Stimulated activated CD4-positive, alpha-beta T cell treated with anti-CD3 and anti-CD28 coated beads, Interleukin-1b, Interleukin-23, amount 100 ng/mL, for 4 hours (primary cell): ENCODE results near the gene MUSTN1.

Experiments used
- DNase-seq, 2 donors: peaks; one replicate each; pipeline ENCODE4 v3.0.0-alpha.2; 2020; ENCODE audit warnings: low read depth in 2 of 2

MUSTN1 gene

DNA sequence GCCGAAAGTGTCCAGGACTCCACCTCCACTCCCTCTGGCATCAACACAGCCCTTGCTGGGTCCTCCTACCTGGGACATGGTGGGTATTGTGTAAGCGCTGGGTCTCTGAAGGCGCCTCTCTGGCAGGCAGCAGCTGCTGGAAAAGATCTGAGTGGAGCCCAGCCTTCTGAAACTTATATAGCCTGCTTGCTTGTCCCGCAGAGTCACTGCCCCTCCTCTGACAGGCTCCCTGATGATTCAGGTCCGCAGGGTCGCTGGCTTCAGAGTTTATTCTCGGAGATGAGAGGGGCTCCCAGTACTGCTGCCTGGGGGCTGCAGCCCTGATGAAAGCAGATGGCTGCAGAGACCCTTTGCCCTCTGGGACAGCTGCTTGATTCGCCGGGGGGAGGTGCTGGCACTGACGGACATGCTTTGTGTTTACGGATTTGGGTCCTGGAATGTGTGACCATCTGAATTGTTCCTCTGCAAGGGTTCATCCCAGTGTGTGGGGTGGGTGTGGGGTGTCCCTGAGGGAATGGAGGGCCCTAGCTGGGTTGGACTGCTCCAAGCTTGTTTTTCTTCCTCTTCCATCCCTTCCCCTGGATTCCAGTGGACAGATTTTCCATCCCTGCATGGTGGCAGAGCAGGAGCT, at the start of gene MUSTN1:
Gene MUSTN1, minus strand, starts transcription at position 149 of the 631 bp plus-strand sequence. Its CDS starts 71 bp downstream, at position 78.
- DNase-seq, result no peak

DNA sequence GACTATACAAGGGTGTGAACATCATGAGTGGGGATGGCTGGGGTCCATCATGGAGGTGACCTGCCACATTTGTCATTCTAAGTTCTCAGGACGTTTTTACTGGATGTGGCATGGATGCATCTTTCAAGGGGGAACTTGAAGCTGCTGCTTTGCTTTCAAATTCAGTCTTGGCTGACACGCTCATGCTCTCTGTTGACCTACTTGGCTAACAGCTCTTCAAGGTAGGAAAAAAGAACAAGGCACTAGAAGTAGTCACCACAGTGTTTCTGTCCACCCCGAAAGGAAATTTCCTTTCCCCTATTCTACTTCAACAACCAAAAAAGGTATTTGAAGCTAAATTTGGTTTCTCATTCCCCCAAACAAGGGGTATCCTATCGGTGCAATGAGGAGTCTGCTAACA, 47.6 kb upstream of the MUSTN1 start:
- no peak for DNase-seq

GRCh38 chr3:52881871-52882270, 47.1 kb upstream of the MUSTN1 start:
- DNase-seq, result no peak

GRCh38 chr3:52880474-52880873, 45.7 kb upstream of the MUSTN1 start:
- DNase-seq, result no peak

DNA sequence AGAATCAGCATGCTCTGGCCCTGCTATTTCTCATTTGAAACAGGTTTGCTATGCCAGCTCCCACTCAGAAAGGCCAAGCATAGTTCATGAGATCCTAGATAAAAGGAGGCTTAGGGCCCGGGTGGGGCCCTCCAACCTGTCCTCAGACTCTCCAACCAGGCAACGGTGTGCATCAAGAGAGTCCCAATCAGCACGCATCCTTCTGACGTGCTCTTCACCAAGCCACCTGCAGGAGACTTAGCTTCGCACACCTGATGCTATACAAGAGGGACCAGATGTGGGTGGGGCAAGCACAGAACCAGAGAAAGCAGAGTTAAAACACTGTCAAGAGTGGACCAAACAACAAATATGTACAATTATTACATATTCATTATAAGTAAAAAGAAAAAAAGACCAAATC, 45.2 kb upstream of the MUSTN1 start:
- no peak for DNase-seq

- DNase-seq, result no peak
Measured at GRCh38 chr3:52879581-52879980, 44.8 kb upstream of the MUSTN1 start.

GRCh38 chr3:52879090-52879489, 44.3 kb upstream of the MUSTN1 start:
- no peak for DNase-seq

GRCh38 chr3:52877085-52877484, 42.3 kb upstream of the MUSTN1 start:
- DNase-seq, result no peak

DNA sequence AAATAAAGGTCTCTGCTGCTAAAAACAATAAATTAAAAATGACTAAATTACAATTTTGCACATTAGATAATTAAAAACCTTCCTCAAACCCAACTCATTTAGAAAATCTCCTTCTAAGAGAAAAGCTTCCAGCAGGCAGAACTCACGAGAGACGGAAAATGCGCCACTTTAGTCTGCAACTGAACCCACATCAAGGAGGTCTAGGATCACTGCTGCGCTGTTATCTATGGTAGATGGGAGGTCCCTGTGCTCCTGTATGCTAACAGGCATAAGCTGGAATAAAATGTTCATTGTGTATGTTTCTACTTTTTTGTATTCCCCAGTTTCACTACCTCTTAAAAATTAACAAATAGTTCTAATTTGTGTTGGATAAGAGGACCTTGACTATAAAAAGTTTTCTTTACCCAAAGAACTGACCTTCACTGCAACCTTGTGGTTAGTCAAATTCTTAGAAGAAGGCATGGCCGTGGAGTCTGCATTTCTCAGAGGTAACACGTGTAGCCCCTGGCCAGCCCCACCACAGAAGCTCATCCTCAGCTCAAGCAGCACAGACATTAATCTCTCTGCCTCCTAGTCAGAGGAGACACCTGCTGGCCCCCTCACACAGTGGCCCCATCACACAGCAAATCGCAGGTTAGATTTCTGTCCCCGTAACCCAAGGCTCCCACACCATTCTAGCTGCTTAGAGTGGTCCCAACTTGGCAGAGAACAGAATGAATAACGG, 40.2 kb upstream of the MUSTN1 start:
- no peak for DNase-seq

GRCh38 chr3:52874160-52874701, 39.4 kb upstream of the MUSTN1 start:
- no peak for DNase-seq

DNA sequence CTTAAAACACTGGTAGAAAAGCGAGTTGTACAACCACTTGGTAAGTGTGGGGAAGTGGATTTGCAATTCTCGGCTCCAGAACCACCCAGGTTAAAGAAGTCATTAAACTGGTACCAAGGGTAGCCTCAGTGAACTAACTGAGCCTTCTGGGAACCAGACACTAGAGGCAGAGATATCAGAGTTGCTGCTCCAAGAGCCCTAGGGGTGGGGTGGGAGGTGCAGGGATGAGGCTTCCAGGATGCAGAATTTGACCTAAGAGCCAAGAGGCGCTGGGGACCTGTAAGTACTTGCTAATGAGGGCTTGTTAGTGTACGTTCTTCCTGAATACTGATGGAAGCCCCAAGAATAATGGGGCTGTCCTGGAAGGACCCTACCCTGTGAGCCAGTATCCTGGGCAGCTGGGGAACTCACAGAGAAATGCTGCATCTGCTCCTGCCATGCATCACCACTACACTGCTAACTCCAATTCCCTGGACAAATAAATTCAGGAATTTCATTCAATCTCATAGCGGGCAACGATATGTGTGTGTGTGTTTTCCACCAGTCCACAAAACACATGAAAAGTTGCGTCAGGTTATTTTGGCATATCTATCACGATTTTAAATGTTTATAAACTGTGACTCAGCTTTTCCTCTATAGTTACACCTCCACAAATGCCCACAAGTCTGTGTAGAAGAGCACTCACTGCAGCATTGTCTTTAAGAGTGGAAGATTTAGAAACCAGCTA, 38.8 kb upstream of the MUSTN1 start:
- no peak for DNase-seq

DNA sequence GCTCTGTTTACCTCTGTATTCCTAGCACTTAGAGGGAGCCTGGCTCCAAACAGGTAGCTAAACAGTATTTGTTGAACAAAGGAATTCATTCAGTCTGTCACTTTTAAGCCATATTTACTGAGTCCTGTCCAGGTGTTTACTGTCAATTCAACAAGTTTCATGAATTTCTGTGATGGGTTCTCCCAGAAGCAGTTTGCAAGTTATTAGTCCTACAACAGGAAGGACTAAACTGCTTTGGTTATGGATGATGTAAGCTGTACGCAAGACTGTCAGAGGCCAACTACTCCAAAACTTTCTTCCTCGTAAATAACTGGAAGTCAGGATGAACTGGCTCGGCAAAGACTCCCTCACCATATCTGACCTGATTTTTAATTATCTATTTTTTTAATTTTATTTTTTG, 37.4 kb upstream of the MUSTN1 start:
- DNase-seq, result no peak

- DNase-seq, result no peak
Measured at GRCh38 chr3:52871761-52872160, 36.9 kb upstream of the MUSTN1 start.

DNA sequence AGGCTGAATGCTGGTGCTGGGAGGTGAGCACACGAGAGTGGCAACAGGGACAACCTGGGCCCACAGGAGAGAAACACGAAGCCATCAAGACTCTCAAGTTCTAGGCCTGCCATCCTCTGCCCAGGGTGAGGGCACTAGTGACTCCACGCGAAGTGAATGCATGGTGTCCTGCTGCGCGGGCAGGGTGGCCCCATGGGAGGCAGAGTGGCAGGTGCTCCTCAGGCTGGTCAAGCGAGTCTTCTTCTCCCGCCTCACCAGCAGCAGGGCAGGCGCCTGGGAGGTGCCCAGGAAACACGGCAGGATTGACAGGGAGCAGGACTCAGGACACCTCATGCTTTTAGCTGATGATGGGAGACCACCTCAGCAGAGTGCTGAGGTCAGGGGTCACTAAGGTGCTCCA, 35.7 kb upstream of the MUSTN1 start:
- DNase-seq, result no peak

- no peak for DNase-seq
Measured at GRCh38 chr3:52866427-52866826, 31.6 kb upstream of the MUSTN1 start.

DNA sequence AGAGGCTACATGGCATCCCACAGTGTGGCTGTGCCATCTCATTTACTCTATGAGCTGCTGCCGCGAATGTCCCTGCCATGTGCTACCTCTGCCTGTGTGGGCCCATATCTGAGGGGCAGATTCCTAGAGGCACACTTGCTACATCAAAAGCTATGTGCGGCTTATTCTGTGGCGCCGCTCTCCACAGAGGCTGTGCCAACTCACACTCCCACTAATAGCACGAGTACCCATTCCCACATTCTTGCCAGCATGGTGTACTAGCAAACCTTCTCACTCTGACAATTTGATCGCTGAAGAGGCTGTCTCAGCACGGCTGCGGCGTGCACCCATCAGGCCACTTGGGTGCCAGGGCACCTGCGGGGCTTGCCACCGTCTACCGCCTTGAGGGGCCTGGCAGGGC, 31.2 kb upstream of the MUSTN1 start:
- no peak for DNase-seq

DNA sequence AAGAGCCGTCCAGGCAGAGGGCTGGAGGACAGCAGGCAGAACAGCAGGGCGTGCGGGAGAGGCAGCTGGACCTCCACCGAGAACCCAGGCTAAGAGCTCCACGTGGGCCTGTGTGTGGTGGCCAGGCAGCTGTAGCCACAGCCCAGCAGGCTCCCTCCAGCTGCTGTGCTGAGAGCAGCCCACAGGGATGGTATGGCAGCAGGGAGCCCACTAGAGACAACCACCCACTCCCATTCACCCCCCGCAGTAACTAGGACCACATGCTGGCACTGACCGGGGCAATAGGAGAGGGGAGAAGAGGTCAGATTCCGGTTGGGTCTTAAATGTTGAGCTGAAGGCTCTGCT, 25.6 kb upstream of the MUSTN1 start:
- no peak for DNase-seq

DNA sequence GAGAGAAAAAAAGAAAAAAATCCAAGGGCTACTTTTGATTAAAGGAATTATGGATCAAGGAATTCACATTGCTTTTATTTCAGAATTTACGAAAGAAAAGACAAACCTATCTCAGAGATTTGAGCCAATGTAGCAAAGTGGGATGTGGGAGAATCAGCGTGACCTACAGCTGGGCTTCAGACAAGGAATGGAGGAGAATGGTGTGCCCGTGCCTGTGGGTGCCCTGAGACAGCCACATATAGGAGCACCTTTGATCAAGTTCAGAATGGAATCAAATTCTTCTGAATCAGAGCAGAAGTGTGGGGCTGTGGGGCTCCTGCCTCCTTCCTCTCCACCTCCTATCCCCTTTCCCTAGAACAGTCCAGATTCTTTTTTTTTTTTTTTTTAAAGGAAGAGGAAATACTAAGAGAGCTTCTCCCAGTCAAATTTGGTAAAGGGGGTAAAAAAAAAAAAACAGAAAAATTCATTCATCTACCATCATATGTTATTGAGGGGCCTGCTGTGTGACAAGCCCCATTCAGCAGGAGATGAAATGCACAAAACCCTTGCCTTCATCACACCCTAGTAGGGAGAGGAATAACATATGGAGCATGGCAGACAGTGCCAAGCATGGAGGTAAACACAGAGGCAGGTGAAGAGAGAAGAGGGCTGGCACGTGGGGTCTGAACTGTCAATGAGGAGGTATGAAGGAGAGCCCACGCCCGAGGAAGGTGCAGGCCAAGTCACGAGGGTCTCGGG, 25.0 kb upstream of the MUSTN1 start:
- DNase-seq, result no peak

GRCh38 chr3:52857864-52858263, 23.0 kb upstream of the MUSTN1 start:
- no peak for DNase-seq

DNA sequence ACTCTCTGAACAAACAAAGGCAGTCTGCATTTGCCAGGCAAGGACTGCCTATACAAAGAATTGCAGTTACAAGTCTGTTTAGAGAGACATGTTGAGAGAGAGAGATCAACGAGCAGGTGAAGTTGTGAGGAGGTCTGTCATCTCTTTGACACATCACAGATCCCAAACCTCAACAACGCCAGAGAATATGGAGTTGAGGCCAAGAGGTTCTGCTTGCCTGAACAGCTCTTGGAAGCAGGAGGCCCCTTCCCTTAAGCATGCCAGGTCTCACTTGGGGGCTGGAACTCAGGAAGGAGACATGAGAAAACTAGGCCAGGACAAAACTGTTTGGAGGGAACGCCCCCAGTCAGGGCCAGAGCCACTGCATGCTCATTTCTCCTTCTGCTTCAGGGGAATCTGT, 22.3 kb upstream of the MUSTN1 start:
- DNase-seq, result no peak

DNA sequence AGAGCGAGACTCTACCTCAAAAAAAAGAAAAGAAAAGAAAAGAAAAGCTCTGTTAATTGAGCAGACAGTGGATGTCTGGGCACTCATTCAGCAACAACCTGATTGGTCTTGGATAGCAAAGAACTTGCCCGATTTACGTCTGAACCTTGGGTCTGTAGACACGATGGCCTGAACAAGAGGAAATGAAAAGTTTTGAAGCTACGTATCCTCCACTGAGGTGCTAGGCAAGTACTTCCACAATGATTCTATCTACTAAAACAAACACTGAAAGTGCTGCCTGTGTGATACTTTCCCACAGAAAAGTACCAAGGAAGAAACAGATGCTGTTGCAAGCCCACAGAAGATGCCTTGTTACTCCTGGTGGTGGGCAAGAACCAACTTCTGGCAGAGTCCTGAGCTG, 21.8 kb upstream of the MUSTN1 start:
- no peak for DNase-seq

DNA sequence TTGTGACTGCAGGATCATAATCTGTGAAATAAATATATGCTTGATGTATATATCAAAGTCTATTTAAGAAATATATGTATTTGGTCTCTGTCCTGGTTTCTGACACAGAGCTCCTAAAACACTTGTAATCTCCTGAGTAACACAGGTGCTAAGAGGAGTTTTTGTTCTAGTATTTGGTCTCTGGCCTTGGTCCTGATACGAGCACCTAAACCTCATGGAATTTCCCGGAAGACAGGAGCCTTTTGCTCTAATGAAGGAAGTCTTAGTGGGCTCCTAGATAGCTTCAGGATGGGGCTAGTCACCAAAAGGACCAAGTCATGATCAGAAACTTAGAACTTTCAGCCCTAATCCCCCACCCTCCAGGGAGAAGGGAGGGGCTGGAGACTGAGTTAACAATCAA, 19.2 kb upstream of the MUSTN1 start:
- DNase-seq, result no peak
